ENCODE results near the gene BCORL1.
A peak's percentile ranks its signal among the peaks of the same experiment; 100 is the strongest.

The BCORL1 gene

DNA sequence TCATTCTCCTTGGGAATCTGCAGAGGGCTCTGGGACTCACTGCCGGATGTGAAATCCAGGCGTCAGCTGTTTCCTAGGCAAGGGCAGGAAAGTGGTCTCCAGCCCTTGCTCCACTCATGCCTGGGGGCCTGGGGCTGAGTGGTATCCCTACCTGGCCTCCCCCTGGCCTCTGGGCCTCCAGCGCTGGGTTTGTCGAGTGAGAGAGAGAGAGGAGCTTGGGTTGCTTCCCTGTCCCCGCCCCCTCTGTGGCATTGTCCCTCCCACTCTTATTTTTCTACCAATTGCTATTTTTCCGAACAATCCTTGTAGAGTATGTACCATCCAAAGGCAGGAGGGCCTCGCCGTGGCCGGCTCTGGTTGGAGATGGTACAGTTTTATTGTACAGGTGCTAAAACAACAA, 74.8 kb downstream of the BCORL1 start:
- no peak for DNase-seq (ENCODE audit: low read depth, low spot score)

DNA sequence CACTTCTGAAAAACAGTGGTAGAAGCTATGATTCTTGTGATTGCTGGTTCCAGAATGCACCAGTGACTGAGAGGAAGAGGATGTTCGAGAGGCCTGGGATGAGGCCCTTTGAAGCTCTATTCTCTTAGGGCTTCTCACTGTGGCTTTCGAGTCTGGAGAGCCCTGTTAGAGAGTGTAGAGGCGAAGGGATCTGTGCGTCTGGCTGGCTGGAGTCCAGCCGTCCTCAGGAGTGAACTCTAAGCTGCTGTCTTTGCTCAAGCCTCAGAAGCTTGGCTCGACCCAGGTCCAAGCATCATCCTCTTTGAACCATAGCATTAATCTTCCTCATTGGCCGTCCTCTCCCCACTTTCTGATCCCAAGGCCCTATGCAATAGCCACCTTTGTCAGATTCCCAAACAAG, 76.2 kb downstream of the BCORL1 start:
- DNase-seq (ENCODE audit: low read depth, low spot score): no peak

DNA sequence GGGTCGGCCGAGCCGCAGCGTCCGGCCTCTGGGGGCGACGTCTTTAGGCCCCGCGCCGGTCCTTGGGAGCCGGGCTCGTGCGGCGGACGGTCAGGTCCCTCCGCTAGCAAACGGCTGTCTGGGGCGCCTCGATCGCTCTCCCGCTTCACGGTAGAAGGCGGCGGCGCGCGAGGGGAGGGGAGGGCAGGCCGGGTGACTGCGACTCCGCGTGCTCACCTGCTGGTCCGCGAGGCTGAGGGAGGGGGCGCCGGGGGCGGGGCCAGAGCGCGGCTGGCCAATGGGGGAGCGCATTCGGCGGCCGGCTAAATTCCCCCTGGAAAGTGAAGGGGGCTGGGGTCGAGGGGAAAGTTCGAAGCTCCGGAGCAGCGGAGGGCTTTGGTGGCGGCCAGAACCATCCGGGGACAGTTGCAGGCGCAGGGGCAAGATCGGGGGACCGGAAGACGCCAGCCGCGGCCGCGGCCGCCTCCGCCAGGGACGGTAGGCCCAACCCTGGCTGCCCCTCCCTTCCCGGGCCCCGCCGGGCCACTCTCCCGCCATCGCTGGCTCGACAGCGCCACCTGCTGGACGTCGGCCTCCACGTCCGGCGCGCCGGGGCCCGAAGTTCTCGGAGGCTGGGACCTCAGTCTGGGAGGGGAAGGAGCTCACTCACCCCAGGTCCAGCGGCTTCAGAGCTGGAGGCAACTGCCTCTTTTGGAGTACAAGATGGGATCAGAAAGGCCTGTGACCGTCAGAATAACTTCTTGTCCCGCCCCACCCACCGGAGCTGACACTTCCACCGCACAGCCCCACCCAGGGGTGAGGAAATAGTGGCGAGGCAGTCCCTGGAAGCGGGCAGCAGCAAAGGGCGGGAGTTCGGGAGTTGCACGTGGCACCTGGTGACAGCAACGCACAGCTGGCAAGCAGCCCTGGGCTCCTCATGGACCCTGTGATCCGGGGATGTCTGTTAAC, 78.0 kb downstream of the BCORL1 start:
- peak; percentile 85 for DNase-seq (ENCODE audit: low read depth, low spot score)

DNA sequence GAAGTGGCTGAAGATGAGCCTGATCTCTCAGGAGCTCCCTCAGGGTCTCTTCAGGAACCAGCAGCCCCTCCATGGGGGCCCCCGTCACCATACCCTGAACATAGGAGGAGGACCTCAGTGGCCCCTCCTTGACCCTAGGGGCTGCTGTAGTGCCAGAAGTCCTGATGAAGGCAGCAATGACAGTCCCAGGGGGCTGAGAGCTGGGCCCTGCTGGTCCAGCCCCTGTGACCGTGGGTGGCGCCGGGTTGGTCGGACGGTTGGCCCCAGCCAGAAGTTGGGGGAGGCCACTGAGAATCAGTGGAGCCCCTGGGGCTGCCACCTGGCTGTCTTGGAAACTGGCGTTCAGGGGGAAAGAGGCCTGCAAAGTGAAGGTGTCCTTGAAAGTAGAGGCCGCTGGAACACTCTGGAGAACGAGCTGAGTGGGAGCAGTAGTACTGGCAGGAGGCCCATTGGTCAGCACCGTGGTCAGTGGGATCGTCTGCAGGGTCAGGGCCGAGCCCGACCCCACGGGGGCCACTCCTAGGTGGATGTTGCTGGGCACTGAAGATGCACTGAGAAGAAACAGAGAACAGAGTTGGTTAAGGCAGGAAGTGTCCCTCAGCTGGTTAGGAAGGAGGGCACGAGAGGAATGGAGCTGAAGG, 84.7 kb downstream of the BCORL1 start:
- no peak for DNase-seq (ENCODE audit: low read depth, low spot score)

DNA sequence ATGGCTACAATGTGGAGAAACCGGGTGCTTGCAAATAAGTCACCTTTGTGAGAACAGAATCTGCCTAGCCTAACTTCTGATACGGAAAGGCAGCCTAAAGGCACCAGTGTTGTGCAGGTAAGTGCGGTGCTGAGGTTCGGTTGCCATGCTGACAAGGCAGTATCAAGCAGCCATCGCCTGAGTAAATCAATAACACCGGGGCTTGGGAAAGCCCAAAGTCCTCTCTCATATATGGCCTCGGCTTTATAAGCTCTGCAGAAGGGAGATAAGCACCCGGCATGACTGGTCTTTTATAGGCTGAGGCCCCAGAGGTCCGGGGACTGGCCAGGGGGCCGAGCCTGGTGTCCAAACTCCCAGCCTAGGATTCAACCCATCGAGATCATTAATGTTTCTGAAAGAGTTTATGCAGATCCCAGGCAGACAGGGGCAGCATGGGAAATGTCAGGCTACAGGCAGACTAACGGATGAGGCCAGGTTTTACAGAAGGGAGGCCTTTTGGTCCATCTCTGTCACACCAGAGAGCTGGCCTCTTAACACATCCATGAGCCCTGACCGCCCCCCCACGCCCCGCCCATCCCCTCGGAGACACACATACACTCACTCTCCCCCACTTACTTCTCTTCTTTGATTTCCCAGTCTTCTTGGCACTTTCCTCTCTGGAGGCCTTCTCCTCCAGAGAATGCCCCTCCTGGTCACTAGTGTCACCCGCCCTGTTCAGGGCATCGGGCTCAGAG, 89.3 kb downstream of the BCORL1 start:
- no peak for DNase-seq (ENCODE audit: low read depth, low spot score)

DNA sequence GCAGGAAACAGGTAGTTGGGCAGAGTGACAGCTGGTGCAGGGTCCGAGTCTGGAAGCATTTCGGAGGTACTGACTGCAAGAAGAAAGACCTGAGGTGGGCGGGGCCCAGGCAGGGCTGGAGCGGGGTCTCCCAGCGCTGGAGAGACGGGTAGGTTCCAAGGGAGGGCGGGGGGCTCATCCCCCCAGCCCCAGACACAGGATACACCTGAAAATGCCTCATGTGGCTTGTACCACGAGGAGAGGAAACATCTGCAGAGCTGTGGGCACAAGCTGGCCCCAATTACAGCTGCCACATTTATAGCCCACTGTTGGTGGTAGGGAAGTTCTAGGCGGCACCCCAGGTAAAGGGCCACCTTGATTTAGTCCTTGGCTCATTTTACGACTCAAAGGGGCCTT, 89.9 kb downstream of the BCORL1 start:
- no peak for DNase-seq (ENCODE audit: low read depth, low spot score)

DNA sequence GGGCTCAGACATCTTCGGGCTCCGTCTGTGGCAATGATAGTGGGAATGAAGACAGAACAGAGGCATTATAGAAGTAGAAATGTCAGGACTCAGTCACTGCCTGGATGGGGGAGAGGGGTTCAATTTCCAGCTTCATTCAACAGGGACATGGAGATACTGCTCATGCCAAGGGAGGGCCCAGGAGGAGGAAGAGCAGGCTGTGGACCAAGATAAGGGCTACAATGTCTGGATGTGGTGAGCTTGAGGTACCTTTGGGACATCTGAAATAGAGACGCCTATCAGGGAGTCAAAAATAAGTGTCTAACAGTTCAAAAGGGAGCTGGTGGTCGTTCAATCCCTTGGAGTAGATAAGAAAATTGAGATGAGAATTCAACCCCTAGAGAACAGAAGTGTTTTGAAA, 93.3 kb downstream of the BCORL1 start:
- no peak for DNase-seq (ENCODE audit: low read depth, low spot score)

DNA sequence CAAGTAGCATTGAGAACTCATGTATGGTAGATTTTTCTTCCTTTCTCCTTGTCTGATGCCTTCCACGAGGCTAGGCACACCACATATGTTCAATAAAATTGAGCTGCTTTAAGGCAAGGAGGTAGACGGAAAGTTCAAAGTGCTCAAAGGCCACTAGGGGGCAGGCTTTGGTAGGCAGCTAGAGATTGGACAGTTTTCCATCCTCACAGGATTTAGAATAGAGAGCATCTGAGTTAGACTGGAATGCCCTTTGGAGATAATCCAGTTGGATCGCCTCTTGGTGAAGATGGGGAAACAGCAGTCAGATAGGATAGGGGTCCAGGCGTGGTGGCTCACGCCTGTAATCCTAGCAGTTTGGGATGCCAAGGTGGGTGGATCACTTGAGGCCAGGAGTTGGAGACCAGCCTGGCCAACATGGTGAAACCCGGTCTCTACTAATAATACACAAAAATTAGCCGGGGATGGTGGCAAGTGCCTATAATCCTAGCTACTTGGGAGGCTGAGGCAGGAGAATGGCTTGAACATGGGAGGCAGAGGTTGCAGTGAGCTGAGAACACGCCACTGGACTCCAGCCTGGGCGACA, 97.5 kb downstream of the BCORL1 start:
- peak; percentile 73 for DNase-seq (ENCODE audit: low read depth, low spot score)

DNA sequence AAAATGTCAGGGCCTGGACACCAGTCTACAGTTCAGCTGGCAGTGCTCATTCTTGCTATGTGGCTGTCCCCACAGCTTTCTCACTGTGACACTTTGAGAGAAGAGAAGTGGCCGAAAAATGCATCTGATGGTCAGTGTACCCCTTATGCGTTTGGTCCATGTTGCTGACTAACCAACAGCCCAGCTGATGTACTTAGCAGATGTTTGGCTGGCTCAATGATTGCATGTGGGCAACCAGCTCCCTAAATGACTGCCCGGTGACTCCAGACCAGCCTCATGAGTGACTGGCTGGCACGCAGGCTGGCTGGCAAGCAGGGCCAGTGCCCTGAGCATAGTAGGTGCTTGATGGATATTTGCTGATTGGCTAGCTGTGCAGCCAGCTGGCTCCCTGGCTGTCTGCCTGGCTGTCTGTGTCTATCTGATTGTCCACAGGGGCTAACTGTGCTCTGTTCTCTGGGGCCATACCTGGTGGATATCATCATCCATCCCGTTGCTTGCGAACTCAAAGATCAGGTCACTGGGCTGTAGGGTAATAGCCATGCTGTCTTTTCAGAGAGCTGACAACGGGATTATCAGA, 98.4 kb downstream of the BCORL1 start:
- no peak for DNase-seq (ENCODE audit: low read depth, low spot score)

DNA sequence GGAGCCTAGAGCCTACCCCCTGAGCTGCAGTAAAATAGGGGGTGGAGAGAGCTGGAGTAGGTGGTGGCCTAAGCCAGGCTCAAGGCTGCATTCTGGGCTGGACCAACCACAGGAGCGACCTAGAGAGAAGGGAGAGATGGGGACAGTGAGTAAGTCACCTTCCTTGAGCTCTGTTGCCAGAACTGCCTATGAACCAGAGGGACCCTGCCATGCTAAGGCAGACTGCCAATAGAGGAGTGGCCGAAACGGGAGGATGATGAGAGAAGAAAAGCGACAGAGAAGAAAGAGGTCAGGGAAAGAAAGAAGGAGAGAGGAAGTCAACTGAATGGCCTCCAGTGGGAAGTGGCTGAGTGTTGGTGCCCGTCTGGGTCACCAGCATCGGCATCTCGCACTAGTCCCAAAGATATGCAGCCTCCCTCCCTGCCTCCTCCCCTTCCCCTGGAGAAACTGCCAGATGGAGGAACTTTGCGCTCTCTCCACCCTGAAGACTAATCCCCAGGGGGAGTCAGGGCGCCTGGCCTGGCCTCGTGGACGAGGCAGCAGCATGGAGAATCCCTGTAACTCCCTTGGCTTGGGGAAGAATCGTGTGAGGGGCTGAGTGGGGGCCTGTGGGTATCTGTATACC, 99.1 kb downstream of the BCORL1 start:
- no peak for DNase-seq (ENCODE audit: low read depth, low spot score)

DNA sequence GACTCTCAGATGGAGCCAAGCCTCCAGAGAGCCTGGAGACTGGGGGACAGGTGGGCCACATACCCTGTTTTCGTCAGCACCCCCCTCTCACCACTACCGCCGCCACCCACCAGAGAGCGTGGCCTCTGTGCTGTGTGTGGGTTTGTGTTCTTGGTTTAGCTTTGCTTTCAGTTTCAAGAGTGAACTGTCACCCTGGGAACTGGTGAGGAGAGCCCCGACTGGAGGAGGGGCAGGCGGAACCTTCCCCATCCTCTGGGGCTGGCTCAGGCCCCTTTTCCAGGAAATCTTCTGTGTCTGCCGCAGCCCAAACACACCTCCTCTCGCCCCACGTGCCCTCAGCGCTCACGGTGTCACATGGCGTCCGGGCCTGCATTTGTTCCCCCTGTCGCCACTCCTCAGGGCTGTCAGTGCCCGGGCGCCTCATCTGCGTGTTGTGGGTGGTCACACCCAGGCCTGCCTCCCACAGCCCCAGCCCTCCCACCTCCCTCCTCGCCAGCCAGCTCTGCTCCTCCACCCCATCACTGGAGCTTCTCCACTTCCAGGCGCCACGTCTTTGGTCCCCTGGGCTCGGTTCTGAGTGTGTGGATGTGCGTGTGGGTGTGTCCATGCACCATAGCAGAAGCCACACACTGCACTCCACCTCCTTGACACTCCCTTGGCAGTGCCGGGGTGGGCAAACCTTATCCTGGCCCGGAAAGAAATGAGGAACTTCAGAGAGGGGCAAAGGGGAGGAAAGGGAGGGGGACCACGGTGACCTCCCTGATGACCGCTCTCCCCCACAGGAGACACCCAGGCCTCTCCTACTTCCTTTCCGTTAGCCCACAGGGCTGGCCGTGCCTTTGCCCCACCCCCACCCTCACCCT, 100.0 kb downstream of the BCORL1 start:
- no peak for DNase-seq (ENCODE audit: low read depth, low spot score)

DNA sequence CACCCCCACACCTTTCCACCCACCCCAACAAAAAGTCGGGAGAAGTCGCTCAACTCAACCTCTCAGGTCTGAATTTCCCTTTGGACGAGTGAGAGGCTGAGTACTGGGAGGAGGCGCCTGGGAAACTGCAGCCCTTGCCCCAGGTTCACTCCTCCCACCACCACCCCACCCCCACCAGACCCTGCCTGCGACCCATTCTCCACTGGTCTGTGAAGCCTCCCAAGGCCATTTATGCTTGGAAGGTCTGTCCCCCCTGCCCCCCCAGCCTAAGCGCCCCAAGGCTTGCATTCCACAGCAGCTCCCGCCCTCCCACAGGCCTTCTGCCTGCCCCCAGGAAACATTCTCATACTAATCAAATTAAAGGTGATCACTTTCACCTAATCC, 100.7 kb downstream of the BCORL1 start:
- DNase-seq (ENCODE audit: low read depth, low spot score): no peak

DNA sequence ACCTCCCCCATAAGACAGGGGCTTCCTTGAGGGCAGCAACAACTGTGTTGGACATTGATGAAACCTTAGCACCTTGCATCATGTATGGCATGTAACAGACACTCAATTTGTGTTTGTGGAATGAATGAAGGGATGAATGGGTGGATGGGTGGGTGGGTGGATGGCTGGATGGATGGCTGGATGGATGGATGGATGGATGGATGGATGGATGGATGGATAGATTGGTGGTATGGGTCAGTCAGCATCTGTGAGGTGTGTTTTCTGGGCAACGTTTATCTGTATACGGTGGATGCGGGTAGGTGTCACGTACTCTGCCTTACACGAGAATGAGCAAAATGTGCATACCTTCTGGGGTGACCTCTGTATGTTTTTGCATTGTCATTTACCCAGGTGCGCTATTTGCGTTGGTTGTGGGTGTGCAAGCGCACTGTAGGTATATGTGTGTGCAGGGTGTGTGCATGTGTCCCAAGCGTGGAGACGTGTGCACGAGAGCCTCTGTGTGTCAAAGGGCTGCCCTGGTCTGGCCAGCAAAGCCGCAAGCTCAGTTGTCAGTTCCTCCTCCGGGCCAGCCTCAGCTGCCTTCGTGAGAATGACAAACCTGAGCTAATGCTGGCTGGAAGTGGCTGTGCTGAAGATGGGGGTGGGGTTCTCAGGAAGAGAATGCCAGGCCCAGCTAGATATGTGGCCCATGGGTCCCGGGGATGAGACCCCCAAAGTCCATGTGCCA, 101.4 kb downstream of the BCORL1 start:
- DNase-seq (ENCODE audit: low read depth, low spot score): no peak

DNA sequence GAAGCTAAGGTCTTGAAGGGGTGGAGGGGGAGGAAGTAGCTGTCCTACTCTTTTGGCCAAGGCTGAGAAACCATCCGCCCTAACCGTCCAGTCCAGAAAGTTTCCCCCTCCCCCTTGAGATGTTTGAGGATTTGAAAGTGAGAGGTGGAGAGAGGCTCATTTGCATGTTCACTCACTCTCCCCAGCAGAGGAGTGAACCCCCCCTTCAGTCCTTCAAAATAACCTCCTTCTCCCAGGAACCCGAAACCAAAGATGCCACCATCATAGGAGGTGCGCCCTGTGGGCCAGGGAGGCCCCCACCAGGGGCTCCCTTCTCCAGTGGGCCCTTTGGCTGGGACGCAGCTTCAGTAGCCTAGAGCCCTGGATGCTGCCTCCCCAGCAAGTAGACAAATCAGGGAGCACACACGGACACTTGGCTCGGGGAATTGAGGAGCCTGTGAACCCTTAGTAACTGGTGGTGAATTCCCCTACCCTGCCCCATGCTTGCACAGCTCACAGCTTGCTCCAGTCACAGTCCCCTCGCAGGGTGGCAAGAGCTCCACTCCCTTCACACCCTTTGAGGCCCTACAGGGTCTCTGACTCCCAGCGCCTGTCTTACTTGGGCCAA, 102.3 kb downstream of the BCORL1 start:
- no peak for DNase-seq (ENCODE audit: low read depth, low spot score)

DNA sequence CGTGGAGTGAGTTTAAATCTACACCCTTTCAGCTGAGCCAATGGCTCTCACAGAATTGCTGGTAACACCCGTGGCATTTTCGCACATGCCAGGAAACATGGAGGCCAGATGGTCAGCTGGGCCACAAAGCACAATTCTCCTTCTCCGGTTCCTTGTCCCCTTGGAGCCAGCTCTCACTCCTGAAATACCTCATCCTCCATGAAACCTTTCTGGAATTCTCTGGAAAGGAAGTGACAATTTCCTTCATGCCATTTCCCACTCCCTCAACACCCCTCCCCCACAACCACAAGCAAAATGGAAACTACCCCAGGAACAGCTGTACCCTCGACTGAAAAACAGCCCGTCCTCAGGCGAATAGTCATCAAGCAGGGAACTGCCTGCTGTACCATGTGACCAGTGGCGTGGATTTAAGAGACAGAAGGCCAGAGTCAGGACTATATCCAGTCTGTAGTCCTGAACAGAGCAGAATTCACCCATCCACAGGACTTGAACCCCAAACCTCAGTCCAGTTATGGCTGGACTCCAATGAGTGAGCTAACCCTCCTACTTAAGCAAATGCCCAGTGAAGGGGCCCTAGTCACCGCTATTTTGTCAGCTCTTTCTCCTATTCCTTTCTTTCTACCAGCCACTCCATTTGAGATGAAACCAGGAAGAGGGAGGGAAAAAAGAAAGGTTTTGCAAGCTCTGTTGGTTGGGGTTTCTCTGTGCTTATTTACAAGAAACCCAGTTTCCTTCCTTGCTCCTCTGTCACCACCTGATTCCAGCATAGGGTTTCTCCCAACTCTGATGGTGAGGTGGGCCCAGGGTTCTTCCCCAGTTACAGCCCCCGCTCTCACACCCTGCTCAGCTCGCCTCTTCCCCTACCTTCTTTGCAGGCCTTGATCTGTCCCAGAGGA, 103.4 kb downstream of the BCORL1 start:
- no peak for DNase-seq (ENCODE audit: low read depth, low spot score)

DNA sequence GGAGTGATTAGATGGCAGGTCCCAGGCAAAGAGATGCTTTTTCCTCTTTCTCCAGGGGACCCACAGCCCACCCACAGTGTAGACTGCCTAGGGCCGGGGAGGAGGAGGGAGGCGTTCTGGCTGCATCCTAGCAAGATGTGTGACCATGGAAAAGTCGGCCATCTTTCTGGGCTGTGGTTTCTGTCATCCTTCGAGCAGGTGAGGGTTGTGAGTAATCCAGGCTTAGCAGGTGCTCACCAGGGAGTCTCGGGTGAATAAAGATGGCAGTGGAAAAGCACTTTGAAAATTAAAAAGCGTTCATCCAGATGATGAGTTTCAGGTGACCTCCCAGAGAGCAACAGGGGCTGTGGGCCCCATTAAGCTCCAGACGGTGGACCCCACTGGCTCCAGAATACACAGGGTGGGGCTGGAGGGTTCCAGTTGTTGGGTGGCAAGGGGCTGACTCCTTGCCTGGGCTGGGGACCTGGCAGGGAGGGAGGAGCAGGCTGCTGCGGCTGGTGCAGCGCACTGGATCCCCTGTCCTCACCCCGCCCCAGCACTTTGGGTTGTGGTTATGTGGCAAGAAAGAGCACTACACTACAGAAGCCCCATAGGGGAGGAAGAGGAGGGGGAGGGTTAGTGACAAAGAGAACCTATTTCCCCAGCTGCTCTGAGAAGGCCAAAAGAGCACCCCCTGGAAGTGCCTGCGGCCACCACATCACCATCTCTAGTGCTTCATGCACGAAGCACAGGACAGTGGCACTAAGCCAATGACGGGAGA, 104.2 kb downstream of the BCORL1 start:
- DNase-seq (ENCODE audit: low read depth, low spot score): no peak

DNA sequence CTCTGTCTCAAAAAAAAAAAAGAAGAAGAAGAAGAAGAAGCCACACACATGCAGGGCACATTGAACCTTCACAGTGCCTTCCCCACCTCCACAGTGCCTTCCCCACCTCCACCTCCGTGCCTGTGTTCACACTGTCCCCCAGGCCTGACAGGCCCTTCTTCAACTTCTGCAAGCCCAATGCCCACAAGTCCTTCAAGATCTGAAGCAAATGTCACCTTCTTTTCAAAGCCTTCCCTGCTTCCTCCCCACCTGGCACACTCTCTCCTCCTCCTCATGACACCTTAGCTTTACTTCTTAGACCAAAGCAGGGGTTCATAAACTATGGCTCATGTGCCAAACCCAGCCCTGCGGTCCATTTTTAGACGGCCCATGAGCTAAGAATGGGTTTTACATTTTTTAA, 107.9 kb downstream of the BCORL1 start:
- DNase-seq (ENCODE audit: low read depth, low spot score): no peak

Measured in astrocyte of the hippocampus (primary cell).